H9 (cell line): ENCODE measurements around the gene GLRA1. TPM values are rescaled to one million over a fixed set of nuclear protein-coding genes. Genes with fewer than 3 reads are reported as not detected.
"Not testable (repeated sequence)": the region's sequence is repeated elsewhere in the genome, so short reads cannot be mapped to it uniquely, and the experiment has no call there.

Experiments
- DNase-seq: peaks from one replicate; pipeline ENCODE4 v3.0.0-alpha.2; 2017
- H2AFZ ChIP-seq: one replicate; pipeline ENCODE4 v1.6.1; 2013; ENCODE audit warnings: mild to moderate bottlenecking, low read length, control low read depth, moderate library complexity
- H2AK5ac ChIP-seq: 2 replicates; pipeline ENCODE4 v1.6.1; 2013; ENCODE audit warnings: low read length, control low read depth, mixed read lengths; ENCODE audit not compliant: insufficient read length
- H2BK120ac ChIP-seq: one replicate; pipeline ENCODE4 v1.6.1; 2013; ENCODE audit warnings: low read depth, mild to moderate bottlenecking, low read length, control low read depth, inconsistent platforms; ENCODE audit not compliant: poor library complexity, severe bottlenecking
- H2BK12ac ChIP-seq: 2 replicates; pipeline ENCODE4 v1.6.1; 2013; ENCODE audit warnings: low read length, control low read depth, mixed read lengths, low read depth; ENCODE audit not compliant: insufficient read length
- H2BK15ac ChIP-seq: 2 replicates; pipeline ENCODE4 v1.6.1; 2013; ENCODE audit warnings: low read depth, low read length, control low read depth
- H2BK20ac ChIP-seq: one replicate; pipeline ENCODE4 v1.6.1; 2013; ENCODE audit warnings: low read depth, mild to moderate bottlenecking, low read length, control low read depth, inconsistent platforms; ENCODE audit not compliant: poor library complexity, severe bottlenecking
- H2BK5ac ChIP-seq: 2 replicates; pipeline ENCODE4 v1.6.1; 2013; ENCODE audit warnings: low read length, control low read depth, mixed read lengths; ENCODE audit not compliant: insufficient read length
- H3K14ac ChIP-seq: 2 replicates; pipeline ENCODE4 v1.6.1; 2013; ENCODE audit warnings: low read length, control low read depth; ENCODE audit not compliant: insufficient read depth
- H3K18ac ChIP-seq: 2 replicates; pipeline ENCODE4 v1.6.1; 2013; ENCODE audit warnings: low read depth, mild to moderate bottlenecking, mixed read lengths, low read length, control low read depth; ENCODE audit not compliant: insufficient read length
- H3K23ac ChIP-seq: 2 replicates; pipeline ENCODE4 v1.6.1; 2013; ENCODE audit warnings: low read length, control low read depth, mixed read lengths, low read depth; ENCODE audit not compliant: insufficient read length
- H3K23me2 ChIP-seq: 2 replicates; pipeline ENCODE4 v1.6.1; 2013; ENCODE audit warnings: low read depth, mild to moderate bottlenecking, mixed read lengths, low read length, control low read depth; ENCODE audit not compliant: insufficient read length, poor library complexity, severe bottlenecking
- H3K27ac ChIP-seq: 2 replicates; pipeline ENCODE4 v1.5.1; 2013; ENCODE audit warnings: low read length, control low read depth, mixed read lengths, low read depth; ENCODE audit not compliant: insufficient read length
- H3K27me3 ChIP-seq: 2 replicates; pipeline ENCODE4 v1.6.1; 2013; ENCODE audit warnings: low read length, control low read depth, inconsistent platforms; ENCODE audit not compliant: insufficient read depth
- H3K4ac ChIP-seq: 2 replicates; pipeline ENCODE4 v1.6.1; 2013; ENCODE audit warnings: low read depth, mild to moderate bottlenecking, control low read depth, inconsistent platforms, low read length, moderate library complexity
- H3K4me1 ChIP-seq: 2 replicates; pipeline ENCODE4 v1.6.1; 2013; ENCODE audit warnings: low read length, control low read depth, inconsistent platforms; ENCODE audit not compliant: insufficient read depth
- H3K4me2 ChIP-seq: 2 replicates; pipeline ENCODE4 v1.6.1; 2013; ENCODE audit warnings: low read length, control low read depth, mixed read lengths; ENCODE audit not compliant: insufficient read length, insufficient read depth
- H3K56ac ChIP-seq: 2 replicates; pipeline ENCODE4 v1.6.1; 2013; ENCODE audit warnings: low read depth, mild to moderate bottlenecking, mixed read lengths, low read length, control low read depth; ENCODE audit not compliant: insufficient read length
- H3K79me1 ChIP-seq: 2 replicates; pipeline ENCODE4 v1.6.1; 2013; ENCODE audit warnings: low read depth, mild to moderate bottlenecking, moderate library complexity, low read length, control low read depth, inconsistent platforms; ENCODE audit not compliant: insufficient read depth, poor library complexity, severe bottlenecking
- H3K79me2 ChIP-seq: 2 replicates; pipeline ENCODE4 v1.6.1; 2013; ENCODE audit warnings: low read length, control low read depth, inconsistent platforms; ENCODE audit not compliant: insufficient read depth
- H3K9ac ChIP-seq: 2 replicates; pipeline ENCODE4 v1.6.1; 2013; ENCODE audit warnings: low read length, control low read depth, mixed read lengths; ENCODE audit not compliant: insufficient read length; ENCODE audit errors: extremely low read depth
- H3K9me3 ChIP-seq: one replicate; pipeline ENCODE4 v1.6.1; 2013; ENCODE audit warnings: low read depth, low read length, inconsistent platforms; ENCODE audit not compliant: control insufficient read depth
- H3T11ph ChIP-seq: one replicate; pipeline ENCODE4 v1.6.1; 2013; ENCODE audit warnings: mild to moderate bottlenecking, low read length, control low read depth, inconsistent platforms
- H4K20me1 ChIP-seq: one replicate; pipeline ENCODE4 v1.6.1; 2013; ENCODE audit not compliant: control insufficient read depth, insufficient read length, insufficient read depth
- H4K5ac ChIP-seq: 2 replicates; pipeline ENCODE4 v1.6.1; 2013; ENCODE audit warnings: low read depth, mild to moderate bottlenecking, mixed read lengths, low read length, control low read depth; ENCODE audit not compliant: insufficient read length
- H4K8ac ChIP-seq: replicated peaks from 2 replicates; pipeline ENCODE4 v1.6.1; 2013; ENCODE audit warnings: low read length, control low read depth, mixed read lengths, low read depth; ENCODE audit not compliant: insufficient read length
- H4K91ac ChIP-seq: 2 replicates; pipeline ENCODE4 v1.6.1; 2013; ENCODE audit warnings: low read depth, mild to moderate bottlenecking, moderate library complexity, mixed read lengths, low read length, control low read depth; ENCODE audit not compliant: insufficient read length
- H3K27ac Mint-ChIP-seq, 3 experiments: 2 replicates in 2 of 3; 3 replicates in 1 of 3; pipeline ENCODE4 v1.8.0; 2020 to 2021; ENCODE audit warnings: mixed read lengths in 3 of 3, mild to moderate bottlenecking in 1 of 3, moderate library complexity in 1 of 3
- H3K27me3 Mint-ChIP-seq: 2 replicates; pipeline ENCODE4 v1.8.0; 2021; ENCODE audit warnings: low read depth, mild to moderate bottlenecking, moderate library complexity, mixed read lengths
- H3K36me3 Mint-ChIP-seq, 3 experiments: 2 replicates in 2 of 3; 3 replicates in 1 of 3; pipeline ENCODE4 v1.8.0; 2020 to 2021; ENCODE audit warnings: low read depth in 3 of 3, mixed read lengths in 3 of 3; ENCODE audit not compliant: insufficient read depth in 1 of 3
- H3K4me1 Mint-ChIP-seq, 2 experiments: 2 replicates each; pipeline ENCODE4 v1.8.0; 2020; ENCODE audit warnings: mixed read lengths in 2 of 2
- H3K4me3 Mint-ChIP-seq, 2 experiments: 2 replicates in 1 of 2; 3 replicates in 1 of 2; pipeline ENCODE4 v1.8.0; 2020 to 2021; ENCODE audit warnings: mild to moderate bottlenecking in 2 of 2, mixed read lengths in 2 of 2, moderate library complexity in 1 of 2
- H3K9me3 Mint-ChIP-seq, 2 experiments: 2 replicates in 1 of 2; 3 replicates in 1 of 2; pipeline ENCODE4 v1.8.0; 2020; ENCODE audit warnings: mild to moderate bottlenecking in 2 of 2, mixed read lengths in 2 of 2, moderate library complexity in 1 of 2
- WGBS: extraction: QIAGEN DNeasy Blood & Tissue Kit; methylation state at CpG from one replicate; pipeline ENCODE4 v1.1.7; 2013; ENCODE audit warnings: missing lambda C conversion rate, low lambda C conversion rate, mixed read lengths; ENCODE audit not compliant: insufficient read length; ENCODE audit errors: extremely low coverage; 5-methylcytosine and 5-hydroxymethylcytosine counted together
- total RNA-seq: library from RNA; stranded (reverse); gene quantifications from 2 replicates; pipeline ENCODE4 v1.2.1, GENCODE V29; 2021
- TF ChIP-seq, protein P1 (sequence below): fragments of 200-600 bp; sonication (generic); conservative IDR thresholded peaks from 3 replicates; pipeline ENCODE4 v1.8.0; 2021; ENCODE audit warnings: antibody characterized with exemption, mild to moderate bottlenecking

Gene GLRA1
- total RNA-seq, 1 experiment from 2014 or later = not detected

DNA sequence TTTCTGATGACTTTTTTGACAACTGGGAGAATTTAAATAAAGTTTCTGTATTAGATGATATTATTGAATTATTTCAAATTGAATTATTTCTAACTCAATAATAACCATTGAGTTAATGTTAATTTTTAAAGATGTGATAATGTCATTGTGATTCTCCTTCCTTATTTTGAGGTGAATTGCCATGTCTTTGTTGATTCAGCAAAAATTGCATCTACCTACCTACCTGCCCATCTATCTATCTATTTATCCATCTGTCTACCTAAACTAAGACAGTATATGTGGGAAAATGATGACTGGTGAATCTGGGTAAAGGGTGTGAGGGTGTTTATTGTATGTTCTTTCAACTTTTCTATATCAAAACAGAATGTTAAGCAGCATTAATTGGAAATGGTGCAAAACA, 77.9 kb downstream of the GLRA1 start:
- H2BK15ac ChIP-seq = no peak overlapping the region
- no peaks in the 10 kb centered on the region for H4K20me1 ChIP-seq
- H3K4me1 ChIP-seq = no peaks in the 10 kb centered on the region
- H2AFZ ChIP-seq = no peak overlapping the region
- no peak overlapping the region for H3K14ac ChIP-seq
- Mint-ChIP-seq H3K9me3 (peaks cover 3 to 4% of the 10 kb centered on the region in 2 experiments; a peak in 2 of 5 replicates), H3K4me1 (no peaks in the 10 kb centered on the region), H3K27ac (no peak overlapping the region), H3K27me3 (peaks cover 4% of the 10 kb centered on the region; the same call in 1 of the 2 replicates), H3K4me3 (no peak overlapping the region), H3K36me3 (no peaks in the 10 kb centered on the region)
- H2BK5ac ChIP-seq = no peak overlapping the region
- no peak overlapping the region for H3T11ph ChIP-seq
- H2BK12ac ChIP-seq = no peak overlapping the region
- H3K9me3 ChIP-seq = no peaks in the 10 kb centered on the region
- H3K27ac ChIP-seq = no peak overlapping the region
- no peaks in the 10 kb centered on the region for H3K23me2 ChIP-seq
- DNase-seq = no peak
- H3K9ac ChIP-seq = no peak overlapping the region
- TF ChIP-seq, protein P1, sequence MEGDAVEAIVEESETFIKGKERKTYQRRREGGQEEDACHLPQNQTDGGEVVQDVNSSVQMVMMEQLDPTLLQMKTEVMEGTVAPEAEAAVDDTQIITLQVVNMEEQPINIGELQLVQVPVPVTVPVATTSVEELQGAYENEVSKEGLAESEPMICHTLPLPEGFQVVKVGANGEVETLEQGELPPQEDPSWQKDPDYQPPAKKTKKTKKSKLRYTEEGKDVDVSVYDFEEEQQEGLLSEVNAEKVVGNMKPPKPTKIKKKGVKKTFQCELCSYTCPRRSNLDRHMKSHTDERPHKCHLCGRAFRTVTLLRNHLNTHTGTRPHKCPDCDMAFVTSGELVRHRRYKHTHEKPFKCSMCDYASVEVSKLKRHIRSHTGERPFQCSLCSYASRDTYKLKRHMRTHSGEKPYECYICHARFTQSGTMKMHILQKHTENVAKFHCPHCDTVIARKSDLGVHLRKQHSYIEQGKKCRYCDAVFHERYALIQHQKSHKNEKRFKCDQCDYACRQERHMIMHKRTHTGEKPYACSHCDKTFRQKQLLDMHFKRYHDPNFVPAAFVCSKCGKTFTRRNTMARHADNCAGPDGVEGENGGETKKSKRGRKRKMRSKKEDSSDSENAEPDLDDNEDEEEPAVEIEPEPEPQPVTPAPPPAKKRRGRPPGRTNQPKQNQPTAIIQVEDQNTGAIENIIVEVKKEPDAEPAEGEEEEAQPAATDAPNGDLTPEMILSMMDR = no peak
- H3K23ac ChIP-seq = no peak overlapping the region
- no peak overlapping the region for H2AK5ac ChIP-seq
- no peak overlapping the region for H3K4me2 ChIP-seq
- no peak overlapping the region for H4K8ac ChIP-seq
- no peak overlapping the region for H4K5ac ChIP-seq
- no peaks in the 10 kb centered on the region for H3K79me1 ChIP-seq
- H3K4ac ChIP-seq = no peak overlapping the region
- H3K18ac ChIP-seq = no peak overlapping the region
- H2BK20ac ChIP-seq = no peak overlapping the region
- H3K56ac ChIP-seq = no peak overlapping the region
- H3K27me3 ChIP-seq = no peaks in the 10 kb centered on the region
- no peaks in the 10 kb centered on the region for H3K79me2 ChIP-seq
- H2BK120ac ChIP-seq = no peak overlapping the region
- no peak overlapping the region for H4K91ac ChIP-seq

DNA sequence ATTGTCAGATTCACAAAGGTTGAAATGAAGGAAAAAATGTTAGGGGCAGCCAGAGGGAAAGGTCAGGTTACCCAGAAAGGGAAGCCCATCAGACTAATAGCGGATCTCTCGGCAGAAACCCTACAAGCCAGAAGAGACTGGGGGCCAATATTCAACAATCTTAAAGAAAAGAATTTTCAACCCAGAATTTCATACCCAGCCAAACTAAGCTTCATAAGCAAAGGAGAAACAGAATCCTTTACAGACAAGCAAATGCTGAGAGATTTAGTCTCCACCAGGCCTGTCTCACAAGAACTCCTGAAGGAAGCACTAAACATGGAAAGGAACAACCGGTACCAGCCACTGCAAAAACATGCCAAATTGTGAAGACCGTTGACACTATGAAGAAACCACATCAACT, 91.8 kb downstream of the GLRA1 start:
- H3K9me3 ChIP-seq = peaks cover 14% of the 10 kb centered on the region
- H3K4me3 Mint-ChIP-seq, H2AK5ac ChIP-seq, H3K79me2 ChIP-seq, H3K23me2 ChIP-seq, H3K18ac ChIP-seq, H3K4me2 ChIP-seq, H3T11ph ChIP-seq, H2BK12ac ChIP-seq, H4K8ac ChIP-seq, H3K23ac ChIP-seq, H3K4ac ChIP-seq, H2BK120ac ChIP-seq, H2BK15ac ChIP-seq, H3K9ac ChIP-seq, H4K91ac ChIP-seq, H3K4me1 ChIP-seq, H2AFZ ChIP-seq, H3K79me1 ChIP-seq, H3K27ac ChIP-seq, H3K56ac ChIP-seq, H4K20me1 ChIP-seq, H2BK5ac ChIP-seq, H3K27ac Mint-ChIP-seq, H3K27me3 ChIP-seq, H3K4me1 Mint-ChIP-seq, DNase-seq, H3K14ac ChIP-seq, H4K5ac ChIP-seq, H2BK20ac ChIP-seq: not testable (repeated sequence)
- Mint-ChIP-seq H3K9me3 (peaks cover 66 to 76% of the 10 kb centered on the region in 2 experiments), H3K27me3 (peaks cover 33% of the 10 kb centered on the region), H3K36me3 (peaks cover 45 to 67% (median 57%) of the 10 kb centered on the region in 3 experiments)
- no CpG with 5 or more reads among the region's 4 CpGs for WGBS
